ENCODE data around the gene PPP1R2B.

Gene PPP1R2B

GRCh38 chr5:156879665-156880285 lies 29.7 kb downstream of the PPP1R2B start:
- DNase-seq: no peak

DNA sequence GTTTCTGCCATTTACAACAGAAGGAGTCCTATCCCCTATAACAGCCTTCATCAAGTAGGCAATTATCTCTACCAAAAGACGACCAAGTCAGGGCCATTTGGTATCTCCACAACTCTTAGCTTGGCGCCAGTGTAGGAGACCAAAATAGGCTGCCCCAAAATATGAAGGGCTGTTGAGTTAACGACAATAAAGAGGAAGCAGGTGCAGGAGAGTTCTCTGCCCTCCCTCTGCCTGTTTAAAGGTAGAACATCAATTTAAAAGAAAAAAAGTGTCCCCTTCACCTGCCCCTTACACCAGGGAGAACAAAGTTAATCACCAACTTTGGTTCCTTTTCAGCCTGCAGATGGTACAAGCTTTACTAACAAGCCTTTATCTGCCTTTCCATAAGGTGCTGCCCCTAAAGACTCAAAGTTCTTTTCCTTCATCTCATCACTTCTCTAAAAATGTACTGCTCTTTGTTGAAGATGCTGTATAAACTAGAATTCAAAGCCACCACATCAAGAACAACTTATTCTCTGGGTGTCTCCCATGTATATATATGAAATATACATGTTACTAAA lies 33.3 kb downstream of the PPP1R2B start:
- DNase-seq: no peak

DNA sequence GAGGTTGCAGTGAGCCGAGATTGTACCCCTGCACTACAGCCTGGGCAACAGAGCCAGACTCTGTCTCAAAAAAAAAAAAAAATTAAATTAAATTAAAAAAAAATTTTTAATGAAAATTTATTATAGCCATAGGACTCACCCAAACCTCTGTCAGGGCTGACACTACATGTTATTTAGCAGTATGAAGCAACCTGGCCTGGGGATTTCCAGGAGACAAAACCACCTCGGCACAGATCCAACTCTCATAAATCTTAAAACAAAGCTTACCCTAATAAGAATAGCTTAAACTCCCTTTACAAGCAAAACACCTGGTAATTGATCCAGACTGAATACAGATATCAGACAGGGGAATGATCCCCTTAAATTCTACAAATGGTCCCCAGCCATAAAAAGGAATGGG lies 38.4 kb downstream of the PPP1R2B start:
- DNase-seq: no peak

- DNase-seq: no peak
These were observed 42.1 kb downstream of the PPP1R2B start for GRCh38 chr5:156892223-156892622.

DNA sequence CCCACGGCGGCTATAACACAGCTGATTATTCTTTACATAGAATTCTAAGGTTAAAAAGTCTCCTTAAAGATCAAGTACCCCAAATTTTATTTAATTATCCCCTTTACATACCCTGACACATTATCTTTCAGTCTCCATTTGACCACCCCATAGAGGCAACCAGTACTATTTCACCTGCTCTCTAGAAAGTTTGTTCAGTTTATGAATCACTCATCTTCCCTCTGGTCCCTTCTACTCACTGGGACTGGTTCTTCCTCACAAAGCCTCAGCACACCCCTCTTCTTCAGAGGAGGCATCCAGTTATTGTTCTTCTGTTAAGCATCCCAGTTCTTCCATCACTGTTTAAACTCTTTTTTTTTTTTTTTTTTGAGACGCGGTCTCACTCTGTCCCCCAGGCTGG lies 42.8 kb downstream of the PPP1R2B start:
- no peak for DNase-seq

DNA sequence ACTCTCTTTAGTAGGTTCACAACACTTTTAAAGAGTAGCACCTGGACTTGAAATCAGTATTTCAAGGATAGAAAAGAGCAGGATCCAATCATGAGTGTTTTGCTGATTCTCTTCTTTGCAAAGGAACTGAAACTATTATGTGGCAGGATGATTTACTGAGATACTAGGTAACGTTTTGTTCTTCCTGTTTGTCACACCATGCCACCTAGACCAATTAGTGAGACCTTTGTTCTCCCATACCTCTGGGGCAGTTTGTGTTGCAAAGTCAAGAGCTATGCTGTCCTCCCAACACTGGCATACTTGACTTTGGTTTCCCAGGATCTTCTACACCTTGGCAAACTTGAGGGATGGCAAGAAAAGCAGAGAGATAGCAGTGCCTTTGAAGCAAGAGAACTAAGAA lies 43.4 kb downstream of the PPP1R2B start:
- DNase-seq: no peak

DNA sequence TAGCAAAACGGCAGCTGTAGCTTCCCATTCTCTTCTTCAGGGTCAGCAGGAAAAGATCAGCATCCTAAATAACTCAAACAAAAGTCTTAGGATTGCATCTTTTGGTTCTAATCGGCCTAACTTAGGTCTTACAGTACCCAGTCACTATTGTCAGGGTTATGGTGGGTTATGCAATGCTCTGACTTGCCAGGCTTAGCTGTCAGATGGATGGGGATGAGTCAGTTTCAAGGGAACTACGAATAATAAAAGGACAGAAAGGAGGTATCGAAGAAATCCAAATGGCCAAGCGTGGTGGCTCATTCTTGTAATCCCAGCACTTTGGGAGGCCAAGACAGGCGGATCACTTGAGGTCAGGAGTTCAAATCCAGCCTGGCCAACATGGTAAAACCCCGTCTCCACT lies 46.5 kb downstream of the PPP1R2B start:
- no peak for DNase-seq
